Lower leg skin (tissue), 3 donors: ENCODE results near the gene LRRIQ4.

Source experiments
- POLR2A ChIP-seq, 2 donors: fragments of 450-650 bp; IDR thresholded peaks; one replicate each; pipeline ENCODE4 v1.6.1; 2016 to 2017; ENCODE audit warnings: antibody characterized with exemption in 2 of 2, mild to moderate bottlenecking in 1 of 2, moderate library complexity in 1 of 2
- TF ChIP-seq, protein P1 (sequence below), 3 donors: fragments of 450-650 bp; IDR thresholded peaks; one replicate each; pipeline ENCODE4 v1.5.1; 2016; ENCODE audit warnings: antibody characterized with exemption in 3 of 3, mild to moderate bottlenecking in 3 of 3, moderate library complexity in 2 of 3

GRCh38 chr3:169772305-169772896 lies 40.3 kb upstream of the LRRIQ4 start:
- TF ChIP-seq, protein P1, sequence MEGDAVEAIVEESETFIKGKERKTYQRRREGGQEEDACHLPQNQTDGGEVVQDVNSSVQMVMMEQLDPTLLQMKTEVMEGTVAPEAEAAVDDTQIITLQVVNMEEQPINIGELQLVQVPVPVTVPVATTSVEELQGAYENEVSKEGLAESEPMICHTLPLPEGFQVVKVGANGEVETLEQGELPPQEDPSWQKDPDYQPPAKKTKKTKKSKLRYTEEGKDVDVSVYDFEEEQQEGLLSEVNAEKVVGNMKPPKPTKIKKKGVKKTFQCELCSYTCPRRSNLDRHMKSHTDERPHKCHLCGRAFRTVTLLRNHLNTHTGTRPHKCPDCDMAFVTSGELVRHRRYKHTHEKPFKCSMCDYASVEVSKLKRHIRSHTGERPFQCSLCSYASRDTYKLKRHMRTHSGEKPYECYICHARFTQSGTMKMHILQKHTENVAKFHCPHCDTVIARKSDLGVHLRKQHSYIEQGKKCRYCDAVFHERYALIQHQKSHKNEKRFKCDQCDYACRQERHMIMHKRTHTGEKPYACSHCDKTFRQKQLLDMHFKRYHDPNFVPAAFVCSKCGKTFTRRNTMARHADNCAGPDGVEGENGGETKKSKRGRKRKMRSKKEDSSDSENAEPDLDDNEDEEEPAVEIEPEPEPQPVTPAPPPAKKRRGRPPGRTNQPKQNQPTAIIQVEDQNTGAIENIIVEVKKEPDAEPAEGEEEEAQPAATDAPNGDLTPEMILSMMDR (IDR thresholded peaks at IDR 0.05), result no peak
- no peak for TF ChIP-seq POLR2A (IDR thresholded peaks at IDR 0.05)
